Measurements from ENCODE around the gene ST3GAL5. TPM values are rescaled to one million over a fixed set of nuclear protein-coding genes. Genes with fewer than 3 reads are reported as not detected.

ST3GAL5 gene
- total and polyA plus RNA-seq, 5 donors, result 5.4 to 14.0 (median 8.7) TPM

GRCh38 chr2:85862426-85862825 is 26.4 kb downstream of the ST3GAL5 start:
- 85% methylated on average over 5 of the region's 5 CpGs for WGBS
- H3K9me3 ChIP-seq (ENCODE audit: control insufficient read depth, low read length), result no peaks in the 10 kb centered on the region

GRCh38 chr2:85861650-85862049 is 27.1 kb downstream of the ST3GAL5 start:
- no peaks in the 10 kb centered on the region for H3K4me1 ChIP-seq (ENCODE audit: control insufficient read depth, insufficient read depth, low read length)
- no peak overlapping the region for H3K4me3 ChIP-seq (ENCODE audit: low read length)
- 60% methylated on average over 5 of the region's 5 CpGs for WGBS
- DNase-seq (no peak), ATAC-seq (no peak)
- no peaks in the 10 kb centered on the region for H3K27me3 ChIP-seq (ENCODE audit: control insufficient read depth, insufficient read depth)
- no peak overlapping the region for H3K27ac ChIP-seq (ENCODE audit: low read length)
- H3K9me3 ChIP-seq (ENCODE audit: control insufficient read depth, low read length), result no peaks in the 10 kb centered on the region
- intact Hi-C loops (cut with DNase I), result no loop called here

More at GRCh38 chr2:85862426-85862825, 26.4 kb downstream of the ST3GAL5 start:
- H3K27me3 ChIP-seq (ENCODE audit: control insufficient read depth, insufficient read depth), result no peaks in the 10 kb centered on the region
- no peak overlapping the region for H3K27ac ChIP-seq (ENCODE audit: low read length)
- H3K4me1 ChIP-seq (ENCODE audit: control insufficient read depth, insufficient read depth, low read length), result no peaks in the 10 kb centered on the region
- intact Hi-C loops (cut with DNase I), result no loop called here
- no peak for DNase-seq
- ATAC-seq, result peak in 1 of 2 donors; percentile 65
- H3K4me3 ChIP-seq (ENCODE audit: low read length), result no peak overlapping the region

GRCh38 chr2:85861180-85861579 is 27.6 kb downstream of the ST3GAL5 start:
- no peak for DNase-seq
- Histone ChIP-seq H3K9me3 (ENCODE audit: control insufficient read depth, low read length) (no peaks in the 10 kb centered on the region), H3K27me3 (ENCODE audit: control insufficient read depth, insufficient read depth) (no peaks in the 10 kb centered on the region), H3K27ac (ENCODE audit: low read length) (no peak overlapping the region), H3K4me1 (ENCODE audit: control insufficient read depth, insufficient read depth, low read length) (no peaks in the 10 kb centered on the region), H3K4me3 (ENCODE audit: low read length) (no peak overlapping the region)
- intact Hi-C loops (cut with DNase I), result no loop called here
- ATAC-seq, result no peak
- 48% methylated on average over 1 of the region's 1 CpG for WGBS

GRCh38 chr2:85858841-85859240 is 29.9 kb downstream of the ST3GAL5 start:
- Histone ChIP-seq H3K4me1 (ENCODE audit: control insufficient read depth, insufficient read depth, low read length) (peaks cover 2% of the 10 kb centered on the region), H3K4me3 (ENCODE audit: low read length) (no peak overlapping the region), H3K27me3 (ENCODE audit: control insufficient read depth, insufficient read depth) (no peaks in the 10 kb centered on the region), H3K9me3 (ENCODE audit: control insufficient read depth, low read length) (no peaks in the 10 kb centered on the region), H3K27ac (ENCODE audit: low read length) (no peak overlapping the region)
- no peak for DNase-seq
- no peak for ATAC-seq
- 70% methylated on average over 3 of the region's 3 CpGs for WGBS
- intact Hi-C loops (cut with DNase I), result no loop called here

- H3K27me3 ChIP-seq (ENCODE audit: control insufficient read depth, insufficient read depth), result no peaks in the 10 kb centered on the region
- 94% methylated on average over 4 of the region's 4 CpGs for WGBS
- no peak overlapping the region for H3K4me3 ChIP-seq (ENCODE audit: low read length)
- H3K4me1 ChIP-seq (ENCODE audit: control insufficient read depth, insufficient read depth, low read length), result peaks cover 2% of the 10 kb centered on the region
- no peak overlapping the region for H3K27ac ChIP-seq (ENCODE audit: low read length)
- intact Hi-C loops (cut with DNase I), result no loop called here
- ATAC-seq, result no peak
- DNase-seq, result no peak
- no peaks in the 10 kb centered on the region for H3K9me3 ChIP-seq (ENCODE audit: control insufficient read depth, low read length)
These were observed 33.9 kb downstream of the ST3GAL5 start for GRCh38 chr2:85854897-85855296.

GRCh38 chr2:85854166-85854509 is 34.7 kb downstream of the ST3GAL5 start:
- Histone ChIP-seq H3K4me1 (ENCODE audit: control insufficient read depth, insufficient read depth, low read length) (peaks cover 2% of the 10 kb centered on the region), H3K9me3 (ENCODE audit: control insufficient read depth, low read length) (no peaks in the 10 kb centered on the region), H3K27me3 (ENCODE audit: control insufficient read depth, insufficient read depth) (no peaks in the 10 kb centered on the region), H3K4me3 (ENCODE audit: low read length) (no peak overlapping the region), H3K27ac (ENCODE audit: low read length) (peak overlapping the region; percentile 50)
- intact Hi-C loops (cut with DNase I), result no loop called here
- peak in 1 of 2 donors; percentile 10 for ATAC-seq
- WGBS, result 81% methylated on average over 3 of the region's 3 CpGs
- DNase-seq, result no peak

GRCh38 chr2:85853499-85854165 is 35.2 kb downstream of the ST3GAL5 start:
- peak in 1 of 2 donors; percentile 43 for ATAC-seq

GRCh38 chr2:85852937-85853498 is 35.8 kb downstream of the ST3GAL5 start:
- peak overlapping the region; percentile 75 for H3K27ac ChIP-seq (ENCODE audit: low read length)
- H3K4me3 ChIP-seq (ENCODE audit: low read length), result no peak overlapping the region
- ATAC-seq (peak; percentile 66 to 77), DNase-seq (peak; percentile 27 to 72 (median 57))
- 74% methylated on average over 11 of the region's 11 CpGs for WGBS
- intact Hi-C loops (cut with DNase I), result no loop called here
- no peaks in the 10 kb centered on the region for H3K9me3 ChIP-seq (ENCODE audit: control insufficient read depth, low read length)
- H3K4me1 ChIP-seq (ENCODE audit: control insufficient read depth, insufficient read depth, low read length), result peaks cover 2% of the 10 kb centered on the region
- no peaks in the 10 kb centered on the region for H3K27me3 ChIP-seq (ENCODE audit: control insufficient read depth, insufficient read depth)

More at GRCh38 chr2:85853499-85854165, 35.2 kb downstream of the ST3GAL5 start:
- no peaks in the 10 kb centered on the region for H3K9me3 ChIP-seq (ENCODE audit: control insufficient read depth, low read length)
- H3K4me3 ChIP-seq (ENCODE audit: low read length), result no peak overlapping the region
- peaks cover 2% of the 10 kb centered on the region for H3K4me1 ChIP-seq (ENCODE audit: control insufficient read depth, insufficient read depth, low read length)
- DNase-seq, result no peak
- H3K27me3 ChIP-seq (ENCODE audit: control insufficient read depth, insufficient read depth), result no peaks in the 10 kb centered on the region
- WGBS, result 63% methylated on average over 10 of the region's 10 CpGs
- intact Hi-C loops (cut with DNase I), result no loop called here
- H3K27ac ChIP-seq (ENCODE audit: low read length), result peak overlapping the region; percentile 75

- ATAC-seq, result no peak
- Histone ChIP-seq H3K27ac (ENCODE audit: low read length) (no peak overlapping the region), H3K27me3 (ENCODE audit: control insufficient read depth, insufficient read depth) (no peaks in the 10 kb centered on the region), H3K4me3 (ENCODE audit: low read length) (no peak overlapping the region), H3K4me1 (ENCODE audit: control insufficient read depth, insufficient read depth, low read length) (peaks cover 2% of the 10 kb centered on the region), H3K9me3 (ENCODE audit: control insufficient read depth, low read length) (no peaks in the 10 kb centered on the region)
- DNase-seq, result no peak
- intact Hi-C loops (cut with DNase I), result no loop called here
- WGBS, result 93% methylated on average over 11 of the region's 11 CpGs
These were observed 36.5 kb downstream of the ST3GAL5 start for GRCh38 chr2:85852152-85852840.

GRCh38 chr2:85851253-85852151 is 37.3 kb downstream of the ST3GAL5 start:
- Histone ChIP-seq H3K4me1 (ENCODE audit: control insufficient read depth, insufficient read depth, low read length) (peaks cover 2% of the 10 kb centered on the region), H3K27me3 (ENCODE audit: control insufficient read depth, insufficient read depth) (no peaks in the 10 kb centered on the region), H3K4me3 (ENCODE audit: low read length) (no peak overlapping the region), H3K27ac (ENCODE audit: low read length) (no peak overlapping the region), H3K9me3 (ENCODE audit: control insufficient read depth, low read length) (no peaks in the 10 kb centered on the region)
- intact Hi-C loops (cut with DNase I), result no loop called here
- DNase-seq, result peak; percentile 64 to 82 (median 78)
- 74% methylated on average over 11 of the region's 11 CpGs for WGBS
- ATAC-seq, result peak in 1 of 2 donors; percentile 49
